Psoas muscle (tissue), 8 donors: ENCODE results near the gene S100A7. TPM values are rescaled to one million over a fixed set of nuclear protein-coding genes. Genes with fewer than 3 reads are reported as not detected.

Experiments
- ATAC-seq, 4 donors: fragments of 200-7000 bp; cut with Tn5 transposase; one replicate each; pipeline ENCODE4 v1.9.1; 2020; ENCODE audit warnings: moderate library complexity in 3 of 4, mild to moderate bottlenecking in 2 of 4
- DNase-seq, 2 donors: peaks; one replicate each; pipeline ENCODE4 v3.0.0-alpha.2; 2020
- H3K27ac ChIP-seq: fragments of 200-600 bp; one replicate; pipeline ENCODE4 v1.8.0; 2022
- H3K27me3 ChIP-seq, 3 donors: fragments of 200-600 bp in 1 of 3; one replicate each; pipeline versions ENCODE4 v1.6.1 to v1.8.0; 2013 to 2022; ENCODE audit warnings: low read length in 2 of 3, mild to moderate bottlenecking in 2 of 3, moderate library complexity in 1 of 3; ENCODE audit not compliant: insufficient read depth in 3 of 3
- H3K36me3 ChIP-seq, 2 donors: fragments of 200-600 bp in 1 of 2; one replicate each; pipeline versions ENCODE4 v1.6.1 to v1.8.0; 2013 to 2022; ENCODE audit warnings: low read depth in 1 of 2, mild to moderate bottlenecking in 1 of 2, moderate library complexity in 1 of 2; ENCODE audit not compliant: insufficient read depth in 1 of 2
- H3K4me1 ChIP-seq: fragments of 200-600 bp; one replicate; pipeline ENCODE4 v1.8.0; 2022
- H3K4me3 ChIP-seq: fragments of 200-600 bp; one replicate; pipeline ENCODE4 v1.8.0; 2022; ENCODE audit warnings: mild to moderate bottlenecking
- H3K9me3 ChIP-seq: fragments of 200-600 bp; one replicate; pipeline ENCODE4 v1.8.0; 2022
- CTCF ChIP-seq: fragments of 200-600 bp; IDR thresholded peaks from one replicate; pipeline ENCODE4 v1.8.0; 2022; ENCODE audit warnings: antibody characterized with exemption
- WGBS, 3 donors: extraction: QIAGEN DNeasy Blood & Tissue Kit; methylation state at CpG; one replicate each; pipeline versions ENCODE4 v1.1.6 to v1.1.7; 2013; 5-methylcytosine and 5-hydroxymethylcytosine counted together
- intact Hi-C, 2 donors: fragments of 100-400 bp; cut with DNase I; formaldehyde crosslinking; loops; one replicate each; pipeline versions ENCODE4 v1.11.0 to v1.14.2; 2022
- polyA plus RNA-seq, 3 donors: library from polyadenylated mRNA; stranded (reverse); fragments of 200-250 nt; gene quantifications; one replicate each; pipeline ENCODE4 v1.2.3, GENCODE V29; 2013
- total RNA-seq, 4 donors: library from RNA; stranded (reverse); fragmentation: NEBNext Ultra II Directional in 2 of 4; extraction: Animal tissue kit (Norgen Biotek cat#: 25700) in 2 of 4; gene quantifications; one replicate each; pipeline versions ENCODE4 v1.2.1 to v1.2.4, GENCODE V29; 2021 to 2023
- donor health status: healthy with polysubstance abuse.
- donor health status: DM: no; HTN: no; CAD: no; lungs with moderate emphysema.
- donor health status: Bipolar disorder and iron deficiency.
- donor health status: healthy.
- donor health status: DM: yes; HTN: yes; CAD: no.
- donor health status: DM: no; HTN: no; CAD: no.
- donor health status: DM: no; HTN: no; CAD: no.
- donor health status: DM: yes; HTN: yes; CAD: no.

Gene S100A7
- total and polyA plus RNA-seq, 7 donors, result 0.60 TPM; not detected in 6

GRCh38 chr1:153506831-153507413 is 46.5 kb upstream of the S100A7 start:
- ATAC-seq, result peak; percentile 79 to 86 (median 84)
- Histone ChIP-seq H3K27me3 (no peaks in the 10 kb centered on the region), H3K9me3 (no peaks in the 10 kb centered on the region), H3K4me1 (peaks cover 14% of the 10 kb centered on the region), H3K36me3 (no peaks in the 10 kb centered on the region), H3K4me3 (no peak overlapping the region), H3K27ac (peak overlapping the region; percentile 67)
- DNase-seq, result peak; percentile 86 to 89
- WGBS, 3 donors, result 30 to 61% (median 36%) methylated on average over 7 of the region's 7 CpGs
- intact Hi-C loops, result loop anchor here in 1 of 2 donors (5.0 kb wide), 2 partner anchors 240 to 930 kb away; no protein-coding TSS in a partner anchor
- no peak for TF ChIP-seq CTCF

DNA sequence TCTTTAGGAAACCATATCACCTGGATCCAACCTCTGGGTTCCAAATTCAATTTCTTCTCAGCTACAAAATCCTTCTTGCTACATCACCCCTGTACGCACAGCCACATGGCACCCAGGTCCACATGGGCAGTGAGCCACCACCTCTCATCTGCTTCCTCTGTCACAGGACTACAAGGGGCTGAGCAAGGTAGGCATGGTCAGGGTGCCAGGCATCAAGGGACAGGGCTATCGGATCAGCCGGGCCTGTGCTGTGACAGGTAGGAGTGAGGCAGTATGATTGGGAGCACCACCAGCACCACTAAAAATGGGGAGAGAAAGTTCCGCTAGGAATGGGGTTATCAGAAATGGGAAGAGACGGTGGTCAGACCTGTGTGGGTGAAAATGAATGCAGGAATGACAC is 45.9 kb upstream of the S100A7 start:
- H3K4me3 ChIP-seq, result no peak overlapping the region
- no peaks in the 10 kb centered on the region for H3K27me3 ChIP-seq
- H3K27ac ChIP-seq, result peak overlapping the region; percentile 67
- ATAC-seq (peak in 1 of 4 donors; percentile 4), DNase-seq (no peak)
- peaks cover 14% of the 10 kb centered on the region for H3K4me1 ChIP-seq
- H3K9me3 ChIP-seq, result no peaks in the 10 kb centered on the region
- intact Hi-C loops, result loop anchor here in 1 of 2 donors (5.0 kb wide), 2 partner anchors 241 to 931 kb away; no protein-coding TSS in a partner anchor
- 69 to 81% (median 71%) methylated on average over 5 of the region's 5 CpGs for WGBS, 3 donors
- H3K36me3 ChIP-seq, result no peaks in the 10 kb centered on the region
- no peak for TF ChIP-seq CTCF

GRCh38 chr1:153505576-153505975 is 45.1 kb upstream of the S100A7 start:
- intact Hi-C loops, result loop anchor here in 1 of 2 donors (5.0 kb wide), 2 partner anchors 242 to 932 kb away; no protein-coding TSS in a partner anchor
- TF ChIP-seq CTCF, result no peak
- no peaks in the 10 kb centered on the region for H3K27me3 ChIP-seq
- H3K4me1 ChIP-seq, result peaks cover 10% of the 10 kb centered on the region
- H3K4me3 ChIP-seq, result no peak overlapping the region
- 83 to 100% (median 88%) methylated on average over 1 of the region's 1 CpG for WGBS, 3 donors
- no peak overlapping the region for H3K27ac ChIP-seq
- DNase-seq (no peak), ATAC-seq (no peak)
- H3K36me3 ChIP-seq, result no peaks in the 10 kb centered on the region
- H3K9me3 ChIP-seq, result no peaks in the 10 kb centered on the region

DNA sequence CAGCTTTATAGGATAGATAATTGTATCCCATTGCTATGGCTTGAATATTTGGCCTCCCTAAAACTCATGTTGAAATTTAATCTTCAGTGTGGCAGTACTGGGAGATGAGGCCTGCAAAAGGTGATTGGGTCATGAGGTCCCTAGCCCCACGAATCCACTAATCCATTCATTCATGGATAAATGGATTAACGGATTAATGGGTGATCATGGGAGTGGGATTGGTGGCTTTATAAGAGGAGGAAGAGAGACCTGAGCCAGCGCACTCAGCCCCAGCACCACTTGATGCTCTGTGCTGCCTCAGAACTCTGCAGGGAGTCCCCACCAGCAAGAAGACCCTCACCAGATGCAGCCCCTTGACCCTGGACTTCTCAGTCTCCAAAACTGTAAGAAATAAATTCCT is 43.3 kb upstream of the S100A7 start:
- no peaks in the 10 kb centered on the region for H3K9me3 ChIP-seq
- intact Hi-C loops, result no loop called here
- TF ChIP-seq CTCF, result no peak

GRCh38 chr1:153498746-153499145 is 38.3 kb upstream of the S100A7 start:
- no peak for DNase-seq
- 8 to 16% (median 13%) methylated on average over 2 of the region's 2 CpGs for WGBS, 3 donors
- Histone ChIP-seq H3K27me3 (peaks cover 0 to 3% (median 0%) of the 10 kb centered on the region in 3 donors), H3K9me3 (no peaks in the 10 kb centered on the region), H3K27ac (no peak overlapping the region), H3K4me1 (no peaks in the 10 kb centered on the region), H3K4me3 (no peak overlapping the region), H3K36me3 (no peaks in the 10 kb centered on the region)
- TF ChIP-seq CTCF, result no peak
- no peak for ATAC-seq
- intact Hi-C loops, result no loop called here

More for the DNA sequence above, 43.3 kb upstream of the S100A7 start:
- DNase-seq (no peak), ATAC-seq (no peak)
- Histone ChIP-seq H3K4me1 (peaks cover 10% of the 10 kb centered on the region), H3K4me3 (no peak overlapping the region), H3K27me3 (no peaks in the 10 kb centered on the region), H3K36me3 (no peaks in the 10 kb centered on the region), H3K27ac (no peak overlapping the region)
- 75 to 83% (median 80%) methylated on average over 3 of the region's 3 CpGs for WGBS, 3 donors
